Measurements from ENCODE around the gene TBC1D17.

TBC1D17 gene
- total RNA-seq = 4.0 to 19.8 (median 9.3) reads per million in 17 experiments

GRCh38 chr19:49877020-49877878 is at the start of gene TBC1D17, which contains the start of gene AKT1S1:
TBC1D17 (plus strand) TSS chr19:49877702; CDS start chr19:49877724, 22 bp downstream.
AKT1S1 (minus strand) TSS chr19:49877355; CDS start chr19:49873295, 4,060 bp downstream.
- DNase-seq = peak; percentile 100

- no peak for DNase-seq
These were observed 48.3 kb upstream of the TBC1D17 start for GRCh38 chr19:49829200-49829599.

GRCh38 chr19:49829721-49830120 is 47.8 kb upstream of the TBC1D17 start:
- DNase-seq = no peak

GRCh38 chr19:49830766-49831165 is 46.7 kb upstream of the TBC1D17 start:
- no peak for DNase-seq

- DNase-seq = no peak
These were observed 45.9 kb upstream of the TBC1D17 start for GRCh38 chr19:49831592-49831991.

GRCh38 chr19:49832556-49832955 is 44.9 kb upstream of the TBC1D17 start:
- DNase-seq = peak in 2 of 4 experiments; percentile 29 to 41

- DNase-seq = no peak
These were observed 43.9 kb upstream of the TBC1D17 start for GRCh38 chr19:49833599-49833998.

- no peak for DNase-seq
These were observed 41.9 kb upstream of the TBC1D17 start for GRCh38 chr19:49835562-49835961.

- no peak for DNase-seq
These were observed 41.1 kb upstream of the TBC1D17 start for GRCh38 chr19:49836176-49837008.

- no peak for DNase-seq
These were observed 40.5 kb upstream of the TBC1D17 start for GRCh38 chr19:49837009-49837310.

- no peak for DNase-seq
These were observed 40.1 kb upstream of the TBC1D17 start for GRCh38 chr19:49837425-49837824.

- DNase-seq = no peak
These were observed 38.5 kb upstream of the TBC1D17 start for GRCh38 chr19:49838885-49839588.

GRCh38 chr19:49839713-49840112 is 37.8 kb upstream of the TBC1D17 start:
- no peak for DNase-seq

GRCh38 chr19:49840321-49840720 is 37.2 kb upstream of the TBC1D17 start:
- no peak for DNase-seq

- no peak for DNase-seq
These were observed 36.7 kb upstream of the TBC1D17 start for GRCh38 chr19:49840736-49841249.

GRCh38 chr19:49843265-49843664 is 34.2 kb upstream of the TBC1D17 start:
- no peak for DNase-seq

- peak; percentile 24 to 68 (median 52) for DNase-seq
These were observed 33.1 kb upstream of the TBC1D17 start for GRCh38 chr19:49844138-49845095.

- DNase-seq = no peak
These were observed 32.1 kb upstream of the TBC1D17 start for GRCh38 chr19:49845414-49845813.

GRCh38 chr19:49846408-49846807 is 31.1 kb upstream of the TBC1D17 start:
- DNase-seq = no peak

- peak; percentile 62 to 82 (median 74) for DNase-seq
These were observed 29.5 kb upstream of the TBC1D17 start for GRCh38 chr19:49847731-49848696.

Measured in suppressor macrophage (primary cell).